Esophagus muscularis mucosa (tissue), 4 donors: ENCODE results near the gene MAB21L1.

ENCODE experiments used
- EP300 ChIP-seq: sonication (generic); formaldehyde crosslinking; IDR thresholded peaks from one replicate; pipeline ENCODE4 v1.6.1; 2017; ENCODE audit warnings: antibody characterized with exemption
- POLR2A ChIP-seq: fragments of 450-650 bp; IDR thresholded peaks from one replicate; pipeline ENCODE4 v1.6.1; 2017; ENCODE audit warnings: antibody characterized with exemption, moderate library complexity, mild to moderate bottlenecking, low read depth
- POLR2AphosphoS5 ChIP-seq, 2 donors: sonication (generic); formaldehyde crosslinking; IDR thresholded peaks; one replicate each; pipeline ENCODE4 v1.6.1; 2017; ENCODE audit warnings: antibody characterized with exemption in 2 of 2
- TF ChIP-seq, protein P1 (sequence below), 3 experiments: fragments of 200-600 bp in 2 of 3; fragments of 450-650 bp in 1 of 3; sonication (generic) in 2 of 3; IDR thresholded peaks; one replicate each; pipeline ENCODE4 v1.5.1; 2017 to 2019; ENCODE audit warnings: antibody characterized with exemption in 3 of 3, mild to moderate bottlenecking in 2 of 3, moderate library complexity in 1 of 3

DNA sequence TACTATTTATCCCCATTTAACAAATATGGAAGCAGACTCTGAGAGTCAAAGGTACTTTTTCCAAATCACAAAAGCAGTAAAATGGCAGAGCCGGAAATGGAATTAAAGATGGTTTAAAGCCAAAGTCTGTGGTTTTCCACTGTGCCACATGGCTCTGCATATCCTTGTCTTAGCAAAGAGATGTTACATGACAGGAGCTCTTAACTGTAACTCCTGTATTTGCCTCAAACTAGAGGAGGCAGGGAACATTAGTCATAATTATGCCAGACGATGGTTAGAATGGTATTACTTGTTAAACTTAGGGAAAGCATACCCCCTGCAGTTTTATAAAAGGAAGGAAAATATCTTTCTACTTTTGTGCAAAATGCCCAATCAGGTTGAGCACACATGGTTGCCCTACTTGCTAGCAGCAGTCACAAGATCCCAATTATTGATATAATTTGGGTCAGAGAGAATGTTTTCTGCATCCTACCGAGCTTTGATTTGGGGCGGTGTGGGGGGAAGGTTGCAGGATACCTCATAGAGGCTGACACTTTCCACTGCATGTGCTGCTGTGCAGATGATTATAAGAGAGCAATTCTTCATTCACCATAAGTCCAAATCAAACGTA lies 42.0 kb upstream of the MAB21L1 start:
- TF ChIP-seq, protein P1, sequence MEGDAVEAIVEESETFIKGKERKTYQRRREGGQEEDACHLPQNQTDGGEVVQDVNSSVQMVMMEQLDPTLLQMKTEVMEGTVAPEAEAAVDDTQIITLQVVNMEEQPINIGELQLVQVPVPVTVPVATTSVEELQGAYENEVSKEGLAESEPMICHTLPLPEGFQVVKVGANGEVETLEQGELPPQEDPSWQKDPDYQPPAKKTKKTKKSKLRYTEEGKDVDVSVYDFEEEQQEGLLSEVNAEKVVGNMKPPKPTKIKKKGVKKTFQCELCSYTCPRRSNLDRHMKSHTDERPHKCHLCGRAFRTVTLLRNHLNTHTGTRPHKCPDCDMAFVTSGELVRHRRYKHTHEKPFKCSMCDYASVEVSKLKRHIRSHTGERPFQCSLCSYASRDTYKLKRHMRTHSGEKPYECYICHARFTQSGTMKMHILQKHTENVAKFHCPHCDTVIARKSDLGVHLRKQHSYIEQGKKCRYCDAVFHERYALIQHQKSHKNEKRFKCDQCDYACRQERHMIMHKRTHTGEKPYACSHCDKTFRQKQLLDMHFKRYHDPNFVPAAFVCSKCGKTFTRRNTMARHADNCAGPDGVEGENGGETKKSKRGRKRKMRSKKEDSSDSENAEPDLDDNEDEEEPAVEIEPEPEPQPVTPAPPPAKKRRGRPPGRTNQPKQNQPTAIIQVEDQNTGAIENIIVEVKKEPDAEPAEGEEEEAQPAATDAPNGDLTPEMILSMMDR (IDR thresholded peaks at IDR 0.05) = no peak
- no peak for TF ChIP-seq POLR2A
- TF ChIP-seq POLR2AphosphoS5 (IDR thresholded peaks at IDR 0.05) = no peak
- no peak for TF ChIP-seq EP300
